ENCODE measurements around the gene CPNE4. TPM values are rescaled to one million over a fixed set of nuclear protein-coding genes. Genes with fewer than 3 reads are reported as not detected.
A peak's percentile ranks its signal among the peaks of the same experiment; 100 is the strongest.

The CPNE4 gene
- total RNA-seq, 1 donor from 2014 or later: 0.05 TPM

DNA sequence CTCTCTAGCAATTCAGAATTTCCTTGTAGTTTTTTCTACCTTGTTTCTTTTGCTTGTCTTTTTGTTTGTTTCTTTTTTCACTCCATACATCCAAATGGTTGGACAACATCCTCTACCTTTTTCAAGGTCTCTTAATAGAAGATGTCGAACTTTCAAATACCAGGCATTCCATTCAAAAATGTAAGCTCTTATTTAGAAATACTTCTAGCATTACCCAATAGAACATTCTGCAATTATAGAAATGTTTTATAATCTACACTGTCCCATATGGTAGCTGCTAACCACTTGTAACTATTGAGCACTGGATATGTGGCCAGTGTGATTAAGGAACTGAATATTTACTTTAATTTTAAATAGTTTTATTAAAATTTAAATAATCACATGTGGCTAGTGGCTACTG lies 335.8 kb downstream of the CPNE4 start:
- DNase-seq (ENCODE audit: low read depth): no peak

DNA sequence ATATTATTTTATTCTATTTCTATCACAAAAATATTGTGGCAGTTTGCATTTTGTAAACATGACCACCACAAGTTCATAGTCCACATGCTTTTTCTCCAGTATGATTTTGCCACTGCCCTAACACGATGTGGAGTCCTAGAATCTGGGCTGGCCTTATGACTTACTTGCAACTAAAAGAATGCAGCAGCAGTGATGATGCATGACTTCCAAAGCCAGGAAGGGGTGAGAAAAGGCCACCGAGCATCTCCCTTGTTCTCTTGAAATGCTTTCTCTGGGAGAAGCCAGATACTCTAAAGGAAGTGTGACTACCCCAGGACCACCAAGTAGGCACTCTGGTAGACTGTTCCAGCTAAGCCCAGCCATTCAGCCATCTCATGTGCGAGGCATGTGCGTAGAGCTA lies 340.4 kb downstream of the CPNE4 start:
- no peak for DNase-seq (ENCODE audit: low read depth)

DNA sequence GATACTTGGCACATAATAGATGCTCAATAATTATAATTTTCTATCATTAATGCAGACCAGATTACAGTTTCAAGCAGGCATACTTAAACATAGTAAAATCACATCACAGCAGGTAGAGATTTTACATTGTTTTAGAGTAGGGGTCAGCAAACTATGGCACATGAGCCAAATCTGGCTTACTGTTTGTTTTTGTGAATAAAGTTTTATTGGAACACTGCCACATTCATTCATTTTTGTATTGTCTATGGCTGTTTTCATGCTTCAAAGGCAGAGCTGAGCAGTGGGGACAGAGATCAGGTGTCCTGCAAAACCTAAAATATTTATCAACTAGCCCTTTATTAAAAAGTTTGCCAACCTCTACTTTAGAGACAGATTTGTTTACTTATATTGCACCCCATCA lies 342.5 kb downstream of the CPNE4 start:
- no peak for DNase-seq (ENCODE audit: low read depth)

DNA sequence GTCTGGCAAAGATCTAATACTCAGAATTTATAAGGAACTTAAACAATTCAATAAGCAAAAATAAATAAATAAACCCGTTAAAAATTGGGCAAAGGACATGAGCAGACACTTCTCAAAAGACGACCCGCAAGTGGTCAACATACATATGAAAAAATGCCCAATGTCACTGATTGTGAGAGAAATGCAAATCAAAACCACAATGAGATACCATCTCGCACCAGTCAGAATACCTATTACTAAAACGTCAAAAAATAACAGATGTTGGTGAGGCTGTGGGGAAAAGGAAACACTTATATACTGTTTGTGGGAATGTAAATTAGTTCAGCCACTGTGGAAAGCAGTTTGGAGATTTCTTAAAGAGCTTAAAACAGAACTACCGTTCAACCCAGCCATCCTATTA lies 344.0 kb downstream of the CPNE4 start:
- DNase-seq (ENCODE audit: low read depth): no peak

DNA sequence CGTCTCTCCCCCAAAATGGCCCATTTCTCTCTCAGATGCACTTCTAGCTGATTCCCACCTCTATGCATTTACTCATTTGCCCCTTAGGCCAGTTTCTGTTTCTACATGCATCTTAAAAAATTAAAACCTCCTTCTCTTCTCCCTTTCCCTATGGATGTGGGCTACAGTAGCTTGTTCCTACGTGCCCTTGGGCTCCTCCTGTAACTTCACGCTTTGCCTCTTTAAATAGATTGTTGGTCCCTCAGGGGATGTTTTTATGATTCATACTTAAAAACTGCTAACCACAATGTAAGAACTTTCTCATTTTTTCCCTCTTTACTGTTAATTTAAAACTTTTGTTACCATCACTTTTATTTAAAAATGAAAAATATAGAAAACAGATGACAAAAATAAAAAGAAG lies 346.4 kb downstream of the CPNE4 start:
- DNase-seq (ENCODE audit: low read depth): no peak

DNA sequence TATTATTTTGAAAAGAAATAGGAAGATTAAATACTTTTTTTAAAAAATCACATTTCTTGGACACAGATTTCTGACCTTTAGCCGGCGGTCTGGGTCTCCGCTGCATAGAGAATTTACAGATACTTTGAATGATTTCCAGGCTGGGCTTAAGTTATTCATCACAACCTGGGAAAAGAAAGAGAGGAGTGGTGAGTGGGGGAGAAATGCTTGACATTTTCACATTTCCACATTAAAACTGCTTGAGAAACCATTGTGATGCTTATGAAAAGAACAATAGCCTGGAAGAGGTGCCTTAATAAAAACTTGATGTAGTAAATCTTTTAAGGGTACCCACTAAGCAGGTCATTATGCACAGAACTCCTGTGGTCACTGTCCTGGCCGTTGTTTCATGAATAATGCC lies 365.2 kb downstream of the CPNE4 start:
- no peak for DNase-seq (ENCODE audit: low read depth)

DNA sequence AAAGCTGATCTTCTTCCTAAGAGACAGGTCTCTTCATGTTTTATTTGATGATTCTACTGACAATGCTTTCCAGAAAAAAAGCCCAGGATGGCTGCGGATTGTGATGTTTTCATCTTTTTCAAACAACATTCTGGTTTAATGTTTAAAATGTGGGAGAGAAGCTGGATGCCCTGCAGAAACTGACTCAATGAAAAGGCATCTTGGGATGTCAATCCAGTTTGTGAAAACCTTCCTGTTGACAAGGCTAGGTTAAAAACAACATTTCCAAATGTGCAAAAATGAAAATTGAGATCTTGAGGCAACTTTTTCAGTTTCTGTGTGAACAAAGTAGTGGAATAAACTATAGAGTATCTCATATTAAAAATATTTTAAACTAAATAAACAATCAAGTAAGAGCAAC lies 376.0 kb downstream of the CPNE4 start:
- peak; percentile 58 for DNase-seq (ENCODE audit: low read depth)

DNA sequence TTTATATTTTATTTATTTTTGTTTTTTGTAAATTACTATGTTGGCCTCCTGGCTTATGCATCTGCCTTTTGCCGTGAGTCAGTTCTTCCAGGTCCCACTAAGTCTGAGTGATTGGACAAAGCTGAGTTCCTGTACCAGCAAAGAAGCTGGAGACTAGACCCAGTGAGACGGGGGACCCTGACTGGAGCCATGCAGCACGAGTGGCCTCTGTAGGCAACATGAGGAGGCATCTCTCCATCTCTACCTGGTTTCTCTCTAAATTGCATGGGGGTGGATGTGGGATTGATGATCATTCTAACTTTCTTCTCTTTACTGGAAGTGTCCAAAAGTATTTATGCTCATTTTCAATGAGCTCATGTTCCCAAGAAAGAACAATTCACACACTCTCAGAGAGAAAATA lies 376.7 kb downstream of the CPNE4 start:
- DNase-seq (ENCODE audit: low read depth): peak; percentile 3

DNA sequence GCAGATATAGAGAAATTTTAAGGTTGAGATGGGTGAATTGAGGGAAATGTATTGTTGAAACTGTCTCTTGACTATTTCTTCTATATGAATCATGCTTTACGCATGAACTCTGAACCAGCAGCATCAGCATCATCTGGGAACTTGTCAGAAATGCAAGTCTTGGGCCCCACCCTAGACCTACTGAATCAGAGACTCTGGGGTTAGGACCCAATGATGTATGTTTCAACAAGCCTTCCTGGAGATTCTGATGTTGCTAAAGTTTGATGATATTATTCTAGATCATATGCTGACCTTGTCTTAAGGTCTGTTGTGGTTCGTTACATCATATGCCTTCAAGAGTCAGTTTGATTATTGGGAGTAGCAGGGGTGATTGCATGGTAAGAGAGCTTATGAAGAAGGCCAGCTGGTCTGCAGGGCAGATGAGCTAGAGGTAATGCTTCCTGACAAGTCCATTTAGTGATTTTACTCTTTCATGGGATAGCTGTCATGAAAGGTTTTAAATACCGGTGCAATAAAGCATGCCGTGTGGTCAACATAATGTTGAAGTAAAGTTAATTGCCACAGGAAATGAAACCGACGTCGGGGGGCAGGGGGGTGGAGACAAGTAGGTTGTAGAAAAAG lies 379.6 kb downstream of the CPNE4 start:
- peak; percentile 25 for DNase-seq (ENCODE audit: low read depth)

DNA sequence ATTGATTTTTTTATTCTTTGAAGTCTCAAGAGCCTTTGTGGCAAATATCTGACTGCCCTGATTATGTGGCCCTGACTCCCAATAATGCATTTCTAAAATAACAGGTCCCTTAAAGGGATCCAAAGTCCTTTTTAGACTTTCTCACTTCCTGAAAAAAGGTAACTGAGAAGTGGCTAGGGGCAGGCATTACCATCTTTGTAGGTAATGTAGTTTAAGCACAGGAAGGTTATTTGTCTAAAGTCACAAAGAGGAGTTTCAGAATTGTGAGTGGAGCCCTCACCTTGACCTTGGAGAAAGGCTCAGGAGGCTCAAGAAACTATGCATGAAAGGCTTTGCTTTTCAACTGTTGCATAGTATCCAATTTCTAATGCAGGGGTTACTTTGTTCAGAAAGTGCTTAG lies 389.2 kb downstream of the CPNE4 start:
- DNase-seq (ENCODE audit: low read depth): no peak

DNA sequence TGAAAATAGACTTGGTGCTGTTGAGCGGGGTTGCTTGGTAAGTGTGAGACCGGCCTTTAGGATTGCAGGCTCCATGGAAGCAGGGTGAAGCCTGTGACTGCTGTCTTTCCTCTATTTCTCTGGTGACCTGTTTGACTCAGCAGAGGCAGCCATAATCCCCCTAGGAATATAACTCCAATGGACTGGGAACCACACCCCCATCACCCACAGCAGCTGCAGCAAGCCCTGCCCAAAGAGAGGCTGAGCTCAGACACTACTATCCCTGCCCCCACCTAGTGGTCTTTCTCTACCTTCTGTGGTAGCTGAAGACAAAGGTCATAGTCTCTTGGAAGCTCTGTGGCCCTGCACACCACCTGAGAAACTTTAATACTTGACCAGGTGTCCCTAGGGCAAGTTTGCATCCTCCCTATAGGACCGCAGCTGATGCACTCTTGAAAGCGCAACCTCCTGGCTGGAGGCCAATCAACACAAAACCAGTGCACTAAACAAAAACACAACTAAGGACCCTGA lies 398.5 kb downstream of the CPNE4 start:
- DNase-seq (ENCODE audit: low read depth): no peak

DNA sequence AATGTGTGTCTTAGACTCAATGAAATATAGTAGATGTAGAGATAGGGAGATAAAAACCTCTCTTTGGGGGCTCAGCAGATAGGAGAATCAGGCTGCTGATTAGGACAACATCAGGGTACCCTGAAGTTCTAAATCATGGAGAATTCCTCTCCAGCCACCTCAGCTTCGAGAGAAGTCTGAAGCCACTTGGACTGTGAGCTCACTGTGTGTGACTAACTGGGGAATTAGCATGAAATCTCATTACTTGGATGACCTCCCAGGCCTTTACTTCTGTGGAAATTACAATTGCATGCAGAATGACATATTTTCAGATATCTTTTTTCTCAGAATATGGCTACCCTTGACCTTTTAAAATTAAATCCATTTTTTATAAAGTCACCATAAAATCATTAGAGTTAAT lies 404.0 kb downstream of the CPNE4 start:
- DNase-seq (ENCODE audit: low read depth): peak; percentile 6

DNA sequence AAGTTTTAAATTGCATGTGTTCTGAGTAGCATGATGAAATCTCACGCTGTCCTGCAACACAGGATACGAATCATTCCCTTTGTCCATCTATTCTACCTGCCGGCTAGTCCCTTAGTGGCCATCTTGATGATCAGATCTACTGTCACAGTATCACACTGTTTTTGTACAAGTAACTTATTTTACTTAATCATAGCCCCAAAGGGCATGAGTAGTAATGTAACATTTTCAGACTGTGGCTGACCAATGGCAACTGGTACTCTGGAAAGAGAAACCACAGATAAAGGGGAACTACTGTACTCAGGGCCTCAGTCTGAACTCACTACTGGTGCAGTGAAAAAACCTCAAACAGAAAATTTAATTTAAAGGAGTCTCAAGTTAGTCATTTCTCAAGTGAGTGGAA lies 404.7 kb downstream of the CPNE4 start:
- DNase-seq (ENCODE audit: low read depth): peak; percentile 9

DNA sequence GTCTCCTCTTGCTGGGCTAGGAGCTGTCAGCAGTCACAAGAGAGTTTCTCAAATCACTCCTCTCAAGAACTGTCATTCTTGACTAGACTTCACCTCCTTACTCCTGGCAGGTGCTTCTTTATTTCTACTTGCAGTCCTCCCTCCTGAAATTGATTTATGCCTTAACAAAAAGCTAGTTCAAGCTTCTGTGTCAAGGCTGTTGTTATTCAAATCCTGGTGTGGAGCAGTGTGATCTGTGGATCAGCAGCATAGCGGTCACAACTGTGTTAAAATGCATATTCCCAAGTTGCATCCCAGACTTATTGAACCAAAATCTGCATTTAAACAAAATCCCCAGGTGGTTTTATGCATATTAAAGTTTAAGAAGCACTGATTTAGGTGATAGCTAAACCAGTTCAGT lies 411.4 kb downstream of the CPNE4 start:
- DNase-seq (ENCODE audit: low read depth): no peak

DNA sequence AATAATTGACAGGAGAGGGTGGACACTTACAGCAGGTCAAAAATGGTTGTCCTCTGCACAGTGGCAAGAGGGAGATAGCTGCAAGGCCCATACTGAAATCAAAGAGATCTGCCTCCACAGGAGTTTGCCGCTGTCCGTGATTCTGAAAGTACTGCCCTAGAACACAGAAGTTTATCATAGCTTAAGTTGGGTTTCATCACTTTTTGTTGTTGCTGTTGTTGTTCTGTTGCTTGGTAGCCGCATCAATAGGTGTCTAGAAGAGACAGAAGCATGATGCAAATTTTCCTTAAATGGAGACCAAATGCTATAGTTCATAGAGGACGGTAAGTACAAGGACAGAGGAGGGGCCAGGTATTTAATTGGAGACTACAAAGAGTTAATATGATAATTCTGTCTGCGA lies 412.1 kb downstream of the CPNE4 start:
- DNase-seq (ENCODE audit: low read depth): no peak

DNA sequence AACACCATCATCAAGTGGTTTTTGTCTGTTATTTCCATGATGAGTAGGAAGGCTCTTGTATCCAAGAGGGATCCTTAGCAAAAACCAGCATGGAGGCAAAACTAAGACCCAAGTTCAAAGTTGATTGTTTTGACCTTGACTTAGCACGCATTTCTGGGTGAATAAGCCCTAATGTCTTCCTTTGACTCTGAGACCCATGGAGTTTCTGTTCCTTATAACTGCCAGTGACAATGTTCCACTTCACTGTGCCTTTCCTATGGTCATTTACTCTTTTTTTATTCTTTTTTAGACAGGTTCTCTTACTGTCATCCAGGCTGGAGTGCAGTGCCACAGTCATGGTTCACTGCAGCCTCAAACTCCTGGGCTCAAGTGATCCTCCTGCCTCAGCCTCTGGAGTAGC lies 413.8 kb downstream of the CPNE4 start:
- no peak for DNase-seq (ENCODE audit: low read depth)

DNA sequence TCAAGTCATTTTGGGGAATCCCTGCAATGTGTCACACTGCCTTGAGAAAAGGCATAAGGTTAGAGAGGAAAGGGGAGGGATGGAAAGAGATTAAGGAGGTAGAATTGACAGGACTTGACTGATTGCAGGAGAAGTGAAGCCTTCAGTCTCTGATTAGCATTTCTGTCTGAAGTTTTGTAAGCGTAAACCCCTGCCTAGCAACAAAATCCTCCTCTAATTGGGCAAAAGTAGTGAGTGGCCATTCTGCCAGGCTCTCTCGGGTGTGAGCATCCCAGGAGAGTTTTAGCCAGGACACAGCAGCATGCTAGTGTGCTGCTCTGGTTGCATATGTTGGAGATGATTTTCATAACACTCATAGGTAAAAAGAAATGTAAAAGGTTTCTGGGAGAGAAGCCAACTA lies 415.0 kb downstream of the CPNE4 start:
- no peak for DNase-seq (ENCODE audit: low read depth)

DNA sequence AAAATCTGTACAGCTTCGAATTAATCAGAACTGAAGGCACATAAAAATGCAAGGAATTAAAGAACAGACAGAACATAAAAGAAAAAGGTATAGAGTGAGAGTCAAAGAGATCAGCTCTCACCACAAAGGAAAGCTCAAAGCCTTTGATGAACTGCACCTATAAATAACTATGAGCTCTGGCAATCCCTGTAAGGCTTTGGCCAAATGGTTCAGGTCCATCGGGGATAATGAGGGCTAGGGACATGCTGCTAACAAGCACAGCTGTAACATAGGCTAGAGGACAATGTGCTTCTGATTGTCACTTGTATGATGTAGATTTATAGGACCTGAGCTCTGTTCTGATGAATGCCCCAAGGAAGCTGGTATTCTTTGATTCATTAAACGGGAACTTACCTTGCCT lies 418.1 kb downstream of the CPNE4 start:
- no peak for DNase-seq (ENCODE audit: low read depth)

DNA sequence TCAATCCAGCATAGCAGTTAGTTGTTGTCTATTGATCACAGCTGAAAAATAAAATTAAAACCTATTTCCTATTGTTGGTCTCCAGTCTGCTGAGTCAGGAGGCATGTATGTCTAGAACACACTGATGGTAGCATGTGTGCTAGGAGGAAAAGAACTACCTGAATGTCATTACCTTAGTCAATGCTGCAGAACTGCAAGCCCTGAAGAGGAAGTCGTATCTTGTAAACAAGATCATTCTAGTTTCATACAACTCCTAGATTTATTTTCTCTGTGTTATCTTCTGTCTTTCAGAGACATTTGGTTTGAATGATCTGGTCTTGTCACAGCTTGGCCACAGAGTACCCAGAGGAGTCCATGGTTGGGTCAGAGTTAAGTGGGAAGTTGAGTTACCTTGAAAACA lies 422.1 kb downstream of the CPNE4 start:
- no peak for DNase-seq (ENCODE audit: low read depth)

DNA sequence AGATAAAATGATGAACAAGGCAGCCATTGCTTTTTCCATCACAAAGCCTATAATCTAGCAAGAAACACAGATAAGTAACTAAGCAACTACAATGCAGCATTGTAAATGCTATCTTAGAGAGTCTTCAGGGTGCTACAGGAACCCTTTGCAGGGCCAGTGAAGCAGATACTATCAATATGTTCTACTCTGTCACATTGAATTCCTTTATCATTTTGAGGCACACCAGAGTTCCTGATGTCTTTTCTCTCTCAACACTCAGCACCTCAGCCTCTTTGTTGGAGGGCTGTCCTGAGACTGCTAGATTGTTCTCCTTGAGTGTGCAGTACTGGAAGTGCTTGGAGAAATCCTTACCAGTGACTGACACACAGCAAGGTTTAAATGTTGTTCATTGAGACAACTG lies 424.6 kb downstream of the CPNE4 start:
- no peak for DNase-seq (ENCODE audit: low read depth)

DNA sequence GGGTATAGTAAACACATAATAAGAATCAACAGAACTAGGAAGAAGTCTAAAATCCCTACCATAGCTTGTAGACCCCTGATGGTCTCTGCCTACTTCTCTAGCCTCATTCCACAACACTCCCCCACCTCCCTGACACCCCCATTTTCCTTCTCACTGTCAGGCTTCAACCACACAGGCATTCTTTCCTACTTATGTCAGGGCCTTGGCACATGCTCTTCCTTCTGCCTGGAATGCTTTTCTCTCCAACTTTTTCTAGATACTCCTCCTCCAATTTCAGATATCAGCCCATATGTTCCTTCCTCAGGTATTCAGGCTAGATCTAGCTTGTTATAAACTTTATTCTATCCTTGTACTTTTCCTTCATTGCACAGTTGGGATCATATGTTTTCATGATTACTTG lies 426.1 kb downstream of the CPNE4 start:
- DNase-seq (ENCODE audit: low read depth): peak; percentile 17

DNA sequence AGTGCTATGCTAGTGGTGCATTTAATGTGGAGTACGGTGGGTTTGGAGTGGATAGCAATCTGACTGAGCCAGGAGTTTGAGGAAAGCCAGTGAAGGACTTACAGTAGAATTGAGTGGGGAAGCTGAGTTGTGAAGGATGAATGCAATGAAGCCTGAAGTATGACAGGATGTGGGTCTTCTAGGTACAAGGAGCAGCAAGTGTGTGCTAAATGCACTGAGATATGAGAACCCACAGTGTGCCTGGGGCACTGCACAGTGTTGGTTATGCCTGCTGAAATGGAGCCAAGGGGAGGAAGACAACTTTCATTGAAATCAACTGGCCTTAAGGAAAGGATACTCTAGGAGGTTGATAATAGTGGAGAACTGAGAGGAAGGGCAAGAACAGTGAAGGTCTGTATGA lies 426.5 kb downstream of the CPNE4 start:
- peak; percentile 31 for DNase-seq (ENCODE audit: low read depth)

DNA sequence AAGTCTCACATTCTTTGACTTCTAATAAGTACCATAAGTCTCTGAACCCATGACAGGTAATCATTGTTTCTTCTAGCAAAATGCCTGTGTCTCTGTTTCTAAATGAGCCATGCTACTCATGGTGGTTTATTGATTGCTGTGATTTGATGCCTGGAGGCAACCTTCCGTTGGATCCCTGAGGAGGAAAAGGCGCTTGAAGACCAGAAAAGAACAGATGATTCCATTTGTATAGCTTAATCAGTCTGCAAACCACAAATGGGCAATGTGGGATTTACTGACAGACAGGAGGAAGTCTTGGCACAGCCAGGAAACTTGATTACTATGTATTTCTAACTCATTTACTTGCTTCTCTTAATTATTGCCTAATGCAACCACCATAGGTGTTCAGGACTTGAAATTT lies 428.9 kb downstream of the CPNE4 start:
- peak; percentile 38 for DNase-seq (ENCODE audit: low read depth)

DNA sequence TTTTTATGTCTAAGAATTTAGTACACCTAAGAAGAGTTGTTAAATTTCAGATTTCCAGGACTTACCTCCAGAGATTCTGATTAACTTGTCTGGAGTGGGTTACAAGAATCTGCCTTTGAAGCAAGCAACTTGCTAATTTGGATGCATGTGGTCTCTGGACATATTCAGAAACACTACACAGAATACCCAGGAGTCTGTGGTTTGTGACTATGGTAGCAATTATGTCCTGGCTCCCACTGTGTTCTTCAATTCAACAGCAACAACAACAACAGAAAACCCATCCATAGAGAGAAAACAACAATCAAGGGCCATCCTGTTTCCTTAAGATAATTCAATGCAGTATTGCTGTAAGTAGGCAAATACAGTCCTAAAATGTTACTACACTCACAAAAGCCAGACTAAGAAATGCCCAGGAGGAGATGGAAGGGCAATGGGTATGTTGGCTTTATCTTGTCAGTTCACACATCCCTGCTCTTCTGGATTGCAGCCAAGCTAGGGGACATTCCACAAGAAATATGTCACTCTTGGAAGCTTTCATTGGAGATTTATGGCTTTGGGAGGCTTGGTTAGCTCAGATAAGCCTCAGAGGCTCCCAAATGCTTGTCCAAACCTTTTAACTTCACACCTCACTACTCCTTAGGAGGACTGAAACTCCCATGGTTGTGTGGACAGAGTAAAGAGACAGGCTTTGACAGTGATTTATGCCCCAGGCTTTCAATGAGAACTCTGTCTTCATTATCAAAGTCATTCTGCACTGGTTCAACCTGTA lies 432.6 kb downstream of the CPNE4 start:
- peak; percentile 48 for DNase-seq (ENCODE audit: low read depth)
